C4-2B (cell line): ENCODE measurements around the gene GLOD4.

Experiments used
- CTCF ChIP-seq: fragments of 450-650 bp; conservative IDR thresholded peaks from 2 replicates; pipeline ENCODE4 v1.5.1; 2017; ENCODE audit warnings: mild to moderate bottlenecking
- ZFX ChIP-seq: fragments of 450-650 bp; IDR thresholded peaks from 2 replicates; pipeline ENCODE4 v1.6.1; 2017

DNA sequence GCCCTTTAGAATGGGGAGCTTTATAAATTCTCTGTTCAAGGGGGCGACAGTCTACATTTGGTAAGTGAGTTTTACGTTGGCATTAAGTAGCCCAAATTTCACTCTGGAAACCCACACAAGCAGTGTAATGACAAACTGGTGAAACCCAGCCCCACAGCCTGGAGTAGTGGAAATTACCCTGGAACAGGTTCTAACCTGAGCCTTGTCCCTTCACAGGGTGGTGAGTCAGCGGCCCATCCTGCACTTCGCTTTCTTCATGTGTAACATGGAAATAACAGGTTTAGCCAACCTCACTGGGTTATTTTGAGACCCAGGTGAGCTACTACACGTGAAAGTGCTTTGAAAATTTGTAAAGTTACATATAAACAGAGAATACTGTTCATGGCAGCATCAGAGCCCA, 53.2 kb downstream of the GLOD4 start:
- TF ChIP-seq CTCF: no peak
- no peak for TF ChIP-seq ZFX
